Measurements from ENCODE around the gene TGFBRAP1.

Gene TGFBRAP1

DNA sequence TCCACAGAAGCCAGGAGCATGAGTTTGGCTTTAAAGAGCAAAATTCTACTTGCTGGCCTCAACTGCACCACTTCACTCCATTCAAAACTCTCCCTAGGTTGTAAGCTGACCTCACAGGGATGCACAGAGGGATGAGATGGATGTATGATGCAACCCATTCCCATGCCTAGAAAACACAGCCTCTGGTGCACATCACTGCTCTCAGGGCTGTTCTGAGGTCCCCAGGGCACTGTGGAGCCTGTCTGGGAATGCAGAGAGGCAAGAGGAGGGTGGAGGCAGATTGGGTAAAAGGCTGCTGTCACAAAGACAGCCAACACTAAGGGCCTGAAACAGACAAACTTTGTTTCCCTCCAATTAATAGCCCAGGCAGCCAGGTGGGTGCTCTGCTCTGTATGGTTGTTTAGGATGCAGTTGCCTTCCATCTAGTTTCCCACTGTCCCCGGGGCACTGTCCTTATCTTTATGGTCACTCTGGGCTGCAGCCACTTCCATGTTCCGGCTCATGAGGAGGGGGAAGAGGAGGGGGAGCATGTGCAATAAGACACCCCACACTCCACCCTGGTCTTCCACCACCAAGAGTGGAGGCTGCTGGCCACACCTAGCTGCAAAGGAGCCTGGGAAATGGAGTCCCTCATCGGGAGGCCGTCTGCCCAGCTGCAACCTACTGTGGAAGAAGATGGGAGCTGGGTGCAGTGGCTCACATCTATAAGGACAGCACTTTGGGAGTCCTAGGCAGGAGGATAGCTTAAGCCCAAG, 81.0 kb downstream of the TGFBRAP1 start:
- TF ChIP-seq, protein P1, sequence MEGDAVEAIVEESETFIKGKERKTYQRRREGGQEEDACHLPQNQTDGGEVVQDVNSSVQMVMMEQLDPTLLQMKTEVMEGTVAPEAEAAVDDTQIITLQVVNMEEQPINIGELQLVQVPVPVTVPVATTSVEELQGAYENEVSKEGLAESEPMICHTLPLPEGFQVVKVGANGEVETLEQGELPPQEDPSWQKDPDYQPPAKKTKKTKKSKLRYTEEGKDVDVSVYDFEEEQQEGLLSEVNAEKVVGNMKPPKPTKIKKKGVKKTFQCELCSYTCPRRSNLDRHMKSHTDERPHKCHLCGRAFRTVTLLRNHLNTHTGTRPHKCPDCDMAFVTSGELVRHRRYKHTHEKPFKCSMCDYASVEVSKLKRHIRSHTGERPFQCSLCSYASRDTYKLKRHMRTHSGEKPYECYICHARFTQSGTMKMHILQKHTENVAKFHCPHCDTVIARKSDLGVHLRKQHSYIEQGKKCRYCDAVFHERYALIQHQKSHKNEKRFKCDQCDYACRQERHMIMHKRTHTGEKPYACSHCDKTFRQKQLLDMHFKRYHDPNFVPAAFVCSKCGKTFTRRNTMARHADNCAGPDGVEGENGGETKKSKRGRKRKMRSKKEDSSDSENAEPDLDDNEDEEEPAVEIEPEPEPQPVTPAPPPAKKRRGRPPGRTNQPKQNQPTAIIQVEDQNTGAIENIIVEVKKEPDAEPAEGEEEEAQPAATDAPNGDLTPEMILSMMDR (conservative IDR thresholded peaks at IDR 0.05): no peak
- no peak for TF ChIP-seq ZFX (IDR thresholded peaks at IDR 0.05)
- H3K27ac ChIP-seq: peak overlapping the region; percentile 11; the same call in 1 of the 2 replicates

DNA sequence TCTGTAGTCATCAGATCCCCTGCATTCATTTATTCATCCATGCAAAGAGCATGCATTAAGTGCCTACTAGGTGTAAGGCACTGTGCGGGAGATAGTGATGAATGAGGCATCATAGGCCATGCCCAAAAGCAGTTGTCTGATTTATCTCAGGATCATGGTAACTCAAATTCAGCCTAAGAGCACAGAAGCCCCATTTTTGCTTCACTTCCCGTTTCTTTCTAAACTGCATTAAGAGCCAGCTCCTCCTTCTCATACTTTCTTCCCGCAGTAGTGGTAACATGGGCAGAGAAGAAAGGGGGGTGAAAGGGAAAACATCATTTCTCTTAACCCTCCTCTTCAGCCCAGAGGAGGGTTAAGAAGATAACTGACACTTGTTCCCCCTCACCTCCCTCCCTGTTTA, 85.1 kb downstream of the TGFBRAP1 start:
- H3K27ac ChIP-seq: no peak overlapping the region
- TF ChIP-seq, protein P1 (conservative IDR thresholded peaks at IDR 0.05): no peak
- TF ChIP-seq ZFX (IDR thresholded peaks at IDR 0.05): no peak

DNA sequence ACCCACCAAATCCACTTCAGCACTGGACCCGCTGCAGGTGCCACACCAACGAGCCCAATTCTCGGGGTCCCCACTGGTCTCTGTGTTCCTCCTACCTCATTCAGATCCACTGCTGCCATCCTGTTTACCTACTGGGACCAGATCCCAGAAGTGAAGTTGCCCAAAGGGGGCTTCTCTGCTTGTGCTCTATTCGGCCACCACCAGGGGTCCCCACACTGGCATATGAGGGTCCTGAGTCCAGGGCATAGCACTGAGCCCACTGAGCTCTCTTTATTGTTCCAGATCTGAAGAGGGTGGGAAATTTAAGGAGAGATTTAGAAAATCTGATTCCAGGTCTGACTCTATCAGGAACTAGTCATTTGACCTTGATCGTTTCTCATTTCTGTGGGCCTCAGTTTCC, 85.6 kb downstream of the TGFBRAP1 start:
- no peak overlapping the region for H3K27ac ChIP-seq
- TF ChIP-seq ZFX (IDR thresholded peaks at IDR 0.05): no peak
- TF ChIP-seq, protein P1 (conservative IDR thresholded peaks at IDR 0.05): no peak

DNA sequence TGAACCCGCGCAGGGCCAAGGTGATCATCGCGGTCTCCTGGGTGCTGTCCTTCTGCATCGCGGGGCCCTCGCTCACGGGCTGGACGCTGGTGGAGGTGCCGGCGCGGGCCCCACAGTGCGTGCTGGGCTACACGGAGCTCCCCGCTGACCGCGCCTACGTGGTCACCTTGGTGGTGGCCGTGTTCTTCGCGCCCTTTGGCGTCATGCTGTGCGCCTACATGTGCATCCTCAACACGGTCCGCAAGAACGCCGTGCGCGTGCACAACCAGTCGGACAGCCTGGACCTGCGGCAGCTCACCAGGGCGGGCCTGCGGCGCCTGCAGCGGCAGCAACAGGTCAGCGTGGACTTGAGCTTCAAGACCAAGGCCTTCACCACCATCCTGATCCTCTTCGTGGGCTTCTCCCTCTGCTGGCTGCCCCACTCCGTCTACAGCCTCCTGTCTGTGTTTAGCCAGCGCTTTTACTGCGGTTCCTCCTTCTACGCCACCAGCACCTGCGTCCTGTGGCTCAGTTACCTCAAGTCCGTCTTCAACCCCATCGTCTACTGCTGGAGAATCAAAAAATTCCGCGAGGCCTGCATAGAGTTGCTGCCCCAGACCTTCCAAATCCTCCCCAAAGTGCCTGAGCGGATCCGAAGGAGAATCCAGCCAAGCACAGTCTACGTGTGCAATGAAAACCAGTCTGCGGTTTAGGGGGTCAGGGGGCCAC, 87.1 kb downstream of the TGFBRAP1 start:
- TF ChIP-seq, protein P1 (conservative IDR thresholded peaks at IDR 0.05): no peak
- TF ChIP-seq ZFX (IDR thresholded peaks at IDR 0.05): no peak
- no peak overlapping the region for H3K27ac ChIP-seq

DNA sequence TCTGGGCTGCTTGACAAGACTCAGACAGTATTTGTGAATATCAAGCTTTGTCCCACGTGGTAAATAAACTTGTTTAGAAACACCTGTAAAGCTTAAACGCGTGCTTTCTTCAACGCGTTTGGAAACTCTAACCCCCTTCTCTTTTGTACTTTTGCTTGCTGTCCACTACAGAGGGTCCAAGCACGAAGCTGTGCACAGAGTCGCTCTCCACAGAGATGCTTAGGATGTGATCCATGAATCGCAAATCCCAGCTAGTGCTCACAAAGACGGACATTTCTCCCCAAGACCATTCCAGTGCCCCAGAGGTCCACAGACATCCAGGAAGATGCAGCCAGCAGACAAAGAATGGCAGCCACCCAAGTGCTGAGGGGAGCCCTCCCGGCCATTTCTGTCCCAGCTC, 88.1 kb downstream of the TGFBRAP1 start, which contains the start of gene GPR45:
Gene GPR45, plus strand, starts transcription at position 301 of the 400 bp plus-strand sequence. CDS start 116 bp downstream, outside the sequence.
- H3K27ac ChIP-seq: no peak within 1 kb of the TSS
- TF ChIP-seq, protein P1 (conservative IDR thresholded peaks at IDR 0.05): no peak
- TF ChIP-seq ZFX (IDR thresholded peaks at IDR 0.05): no peak

DNA sequence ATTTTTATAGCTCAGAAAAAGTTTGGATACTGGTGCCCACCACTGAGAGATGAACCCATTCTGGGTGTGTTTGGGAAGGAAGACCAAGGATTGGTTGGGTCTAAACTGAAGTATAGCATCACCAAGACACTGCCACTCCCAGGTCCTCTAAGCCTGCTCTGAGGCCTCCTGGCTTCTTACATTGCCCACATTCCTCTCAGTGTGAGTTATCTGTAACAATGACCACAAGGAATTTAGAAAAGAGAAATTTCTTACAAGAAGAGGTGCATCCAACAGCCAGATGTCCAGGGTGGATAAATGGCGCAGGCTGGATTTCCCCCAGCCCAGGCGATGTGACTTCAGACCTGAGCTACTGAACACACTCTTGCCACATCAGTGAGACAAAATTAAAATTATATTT, 89.6 kb downstream of the TGFBRAP1 start:
- TF ChIP-seq, protein P1 (conservative IDR thresholded peaks at IDR 0.05): no peak
- no peak for TF ChIP-seq ZFX (IDR thresholded peaks at IDR 0.05)
- H3K27ac ChIP-seq: no peak overlapping the region

DNA sequence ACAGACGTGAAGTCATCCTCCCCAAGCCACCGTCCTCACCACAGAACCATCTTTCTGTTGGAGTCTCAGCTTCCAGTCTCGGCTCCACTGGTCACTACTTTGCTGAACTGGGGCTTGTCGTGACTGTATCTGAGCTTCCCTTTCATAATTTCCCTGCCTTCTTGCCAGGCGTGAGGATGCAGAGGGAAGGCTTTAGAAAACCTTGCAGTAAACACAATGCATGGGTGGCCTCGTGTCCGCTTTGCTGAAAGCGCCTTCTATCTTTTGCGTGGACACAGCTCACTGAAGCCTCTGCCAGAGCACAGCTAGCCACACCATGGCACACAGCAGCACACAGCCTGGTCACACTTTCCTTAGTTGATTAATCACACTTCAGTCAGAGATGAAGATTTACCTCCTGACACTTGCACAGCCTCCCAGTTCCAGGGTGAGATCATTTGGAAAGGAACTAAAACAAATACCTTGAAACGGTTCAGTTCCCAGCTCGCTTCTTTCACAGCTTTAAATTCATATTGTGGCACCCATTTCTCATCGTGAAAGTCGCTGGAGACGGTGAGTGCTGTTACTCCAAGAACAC, 90.8 kb downstream of the TGFBRAP1 start:
- H3K27ac ChIP-seq: no peak overlapping the region
- TF ChIP-seq ZFX (IDR thresholded peaks at IDR 0.05): no peak
- TF ChIP-seq, protein P1 (conservative IDR thresholded peaks at IDR 0.05): no peak

Data from C4-2B (cell line).